HG02852 (cell line): ENCODE data around the gene LIX1L.
"Not testable (repeated sequence)": the region's sequence is repeated elsewhere in the genome, so short reads cannot be mapped to it uniquely, and the experiment has no call there.

Experiments
- ATAC-seq: cut with Tn5 transposase; IDR thresholded peaks from one replicate; pipeline ENCODE4 v1.9.1; 2021; ENCODE audit warnings: mild to moderate bottlenecking, moderate library complexity; ENCODE audit not compliant: unreplicated experiment

LIX1L gene

GRCh38 chr1:145937436-145937835, 20.4 kb downstream of the LIX1L start:
- no peak for ATAC-seq

- no peak for ATAC-seq
Observed at GRCh38 chr1:145936247-145936646, 21.6 kb downstream of the LIX1L start.

GRCh38 chr1:145935708-145936107, 22.1 kb downstream of the LIX1L start:
- ATAC-seq: no peak

GRCh38 chr1:145932522-145933009, 25.3 kb downstream of the LIX1L start:
- not testable (repeated sequence) for ATAC-seq

- no peak for ATAC-seq
Observed at GRCh38 chr1:145927916-145928643, 29.7 kb downstream of the LIX1L start.

GRCh38 chr1:145927063-145927886, 30.5 kb downstream of the LIX1L start, which contains the start of gene RBM8A:
TSS of gene RBM8A (minus strand) at chr1:145927484. CDS start at chr1:145927426, 58 bp downstream.
- ATAC-seq: peak; percentile 97

- peak; percentile 4 for ATAC-seq
Observed at GRCh38 chr1:145926686-145927062, 31.1 kb downstream of the LIX1L start.

- ATAC-seq: no peak
Observed at GRCh38 chr1:145922266-145922665, 35.6 kb downstream of the LIX1L start.

- ATAC-seq: not testable (repeated sequence)
Observed at GRCh38 chr1:145920297-145920696, 37.5 kb downstream of the LIX1L start.

- no peak for ATAC-seq
Observed at GRCh38 chr1:145918992-145919939, 38.6 kb downstream of the LIX1L start.

- ATAC-seq: peak; percentile 90
Observed at GRCh38 chr1:145918144-145918991, 39.4 kb downstream of the LIX1L start, which contains the start of gene PEX11B. TSS of gene PEX11B (minus strand) at chr1:145918717. CDS start at chr1:145918688, 29 bp downstream.

GRCh38 chr1:145917595-145917994, 40.2 kb downstream of the LIX1L start:
- ATAC-seq: no peak

- ATAC-seq: no peak
Observed at GRCh38 chr1:145916745-145917144, 41.1 kb downstream of the LIX1L start.

- no peak for ATAC-seq
Observed at GRCh38 chr1:145912128-145912641, 45.6 kb downstream of the LIX1L start.

- ATAC-seq: no peak
Observed at GRCh38 chr1:145908653-145909052, 49.2 kb downstream of the LIX1L start.

- ATAC-seq: no peak
Observed at GRCh38 chr1:145906954-145907753, 50.7 kb downstream of the LIX1L start.

GRCh38 chr1:145901312-145902021, 56.4 kb downstream of the LIX1L start:
- ATAC-seq: no peak

GRCh38 chr1:145898756-145899155, 59.1 kb downstream of the LIX1L start:
- no peak for ATAC-seq
